Embryonic facial prominence (tissue), 1 donor: ENCODE measurements around the gene APOBR.
"Not testable (repeated sequence)": the region's sequence is repeated elsewhere in the genome, so short reads cannot be mapped to it uniquely, and the experiment has no call there.

Experiments
- DNase-seq: peaks from one replicate; pipeline ENCODE4 v3.0.0-alpha.2; 2016; ENCODE audit errors: extremely low spot score

APOBR gene

DNA sequence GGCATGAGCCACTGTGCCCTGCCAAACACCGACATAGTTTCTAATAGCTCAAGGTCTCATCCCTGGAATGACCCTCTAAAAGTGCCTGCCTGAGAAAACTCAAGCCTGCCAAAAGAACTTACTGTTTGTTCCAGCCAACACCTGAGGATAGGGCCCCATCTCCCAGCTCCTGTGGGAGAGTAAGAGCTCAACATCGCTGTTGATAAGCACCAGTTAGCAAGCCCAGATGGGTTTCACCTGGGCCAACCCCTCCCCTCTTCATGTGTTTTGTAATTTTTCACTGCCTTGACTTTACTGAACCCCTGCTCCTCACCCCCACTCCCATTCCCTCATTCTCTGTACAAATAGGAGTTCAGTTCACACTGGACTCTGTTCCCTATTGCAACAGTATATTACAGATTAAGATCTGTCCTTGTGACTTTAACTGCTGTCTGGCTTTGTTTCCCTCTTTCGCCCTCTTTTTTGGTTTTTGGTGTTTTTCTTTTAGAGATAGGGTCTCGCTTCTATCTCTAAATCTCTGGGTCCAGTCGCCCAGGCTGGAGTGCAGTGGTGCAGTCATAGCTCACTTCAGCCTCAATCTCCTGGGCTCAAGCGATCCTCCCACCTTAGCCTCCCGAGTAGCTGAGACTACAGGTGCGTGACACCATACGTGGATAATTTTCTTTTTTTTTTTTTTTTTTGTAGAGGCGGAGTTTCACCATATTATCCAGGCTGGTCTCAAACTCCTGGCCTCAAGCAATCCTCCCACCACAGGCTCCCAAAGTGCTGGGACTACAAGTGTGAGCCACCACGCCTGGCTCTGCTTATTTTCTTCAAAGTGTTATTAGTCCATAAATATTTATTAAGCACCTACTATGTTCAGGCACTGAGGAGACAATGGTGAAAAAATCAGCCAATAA, 32.0 kb downstream of the APOBR start:
- DNase-seq: no peak

- DNase-seq: not testable (repeated sequence)
These were observed 32.8 kb downstream of the APOBR start for GRCh38 chr16:28527100-28527785.

- no peak for DNase-seq
These were observed 33.5 kb downstream of the APOBR start for GRCh38 chr16:28527985-28528384.

DNA sequence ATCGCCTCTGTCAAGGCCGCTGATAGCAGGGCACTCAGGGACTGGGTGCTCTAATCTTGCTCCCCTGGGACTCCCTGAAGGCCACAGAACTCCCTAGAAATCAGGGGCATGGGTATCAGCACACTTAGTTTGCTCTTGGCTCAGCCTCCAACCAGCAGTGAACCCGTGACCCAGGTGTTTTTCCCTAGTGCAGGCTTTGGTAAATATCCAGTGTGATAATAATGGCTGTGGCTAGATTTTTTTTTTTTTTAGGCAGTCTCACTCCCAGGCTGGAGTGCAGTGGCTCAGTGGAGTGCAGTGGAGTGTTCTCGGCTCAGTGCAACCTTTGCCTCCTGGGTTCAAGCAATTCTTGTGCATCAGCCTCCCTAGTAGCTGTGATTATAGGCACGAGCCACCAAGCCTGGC, 34.0 kb downstream of the APOBR start:
- no peak for DNase-seq

- DNase-seq: no peak
These were observed 34.7 kb downstream of the APOBR start for GRCh38 chr16:28529124-28529523.

DNA sequence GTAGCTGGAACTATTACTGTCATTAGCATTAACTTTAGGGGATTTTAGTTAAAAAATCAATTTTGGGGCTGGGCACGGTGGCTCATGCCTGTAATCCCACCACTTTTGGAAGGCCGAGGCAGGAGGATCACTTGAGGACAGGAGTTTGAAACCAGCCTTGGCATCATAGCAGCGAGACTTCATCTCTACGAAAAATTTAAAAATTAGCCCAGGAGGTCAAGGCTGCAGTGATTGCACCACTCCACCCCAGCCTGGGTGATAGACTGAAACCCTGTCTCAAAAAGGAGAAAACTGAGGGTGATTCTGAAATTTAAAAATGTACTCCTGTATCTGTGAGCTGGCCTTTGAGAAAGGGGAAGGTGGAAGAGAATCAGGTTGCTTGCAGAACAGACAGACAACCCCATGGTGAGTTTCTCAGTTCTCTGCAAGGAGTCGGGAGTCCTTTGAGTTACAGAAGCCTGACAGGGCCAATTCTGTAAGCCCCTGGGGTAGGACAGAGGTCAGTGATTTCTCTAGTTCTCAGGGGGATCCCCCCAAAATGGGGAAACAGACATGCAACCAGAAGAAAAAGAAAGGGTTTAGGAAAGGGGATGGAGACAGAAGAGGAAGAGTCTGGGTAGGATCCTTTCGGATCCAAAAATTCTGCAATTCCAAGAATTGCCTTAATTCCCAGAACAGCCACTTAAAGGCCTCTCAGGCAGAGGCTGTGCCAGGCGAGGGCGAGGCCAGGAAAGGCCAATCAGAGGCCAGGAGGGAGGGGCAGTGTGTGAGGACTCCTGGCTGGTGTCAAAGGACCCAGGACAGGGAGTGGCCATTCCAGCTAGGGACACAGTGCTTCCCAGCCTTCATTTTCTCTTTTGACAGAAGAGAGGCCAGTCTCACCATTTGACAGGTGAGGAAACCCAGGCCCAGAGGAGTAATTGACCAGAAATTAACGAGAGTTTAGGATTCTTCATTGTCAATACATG, 37.6 kb downstream of the APOBR start:
- DNase-seq: no peak

DNA sequence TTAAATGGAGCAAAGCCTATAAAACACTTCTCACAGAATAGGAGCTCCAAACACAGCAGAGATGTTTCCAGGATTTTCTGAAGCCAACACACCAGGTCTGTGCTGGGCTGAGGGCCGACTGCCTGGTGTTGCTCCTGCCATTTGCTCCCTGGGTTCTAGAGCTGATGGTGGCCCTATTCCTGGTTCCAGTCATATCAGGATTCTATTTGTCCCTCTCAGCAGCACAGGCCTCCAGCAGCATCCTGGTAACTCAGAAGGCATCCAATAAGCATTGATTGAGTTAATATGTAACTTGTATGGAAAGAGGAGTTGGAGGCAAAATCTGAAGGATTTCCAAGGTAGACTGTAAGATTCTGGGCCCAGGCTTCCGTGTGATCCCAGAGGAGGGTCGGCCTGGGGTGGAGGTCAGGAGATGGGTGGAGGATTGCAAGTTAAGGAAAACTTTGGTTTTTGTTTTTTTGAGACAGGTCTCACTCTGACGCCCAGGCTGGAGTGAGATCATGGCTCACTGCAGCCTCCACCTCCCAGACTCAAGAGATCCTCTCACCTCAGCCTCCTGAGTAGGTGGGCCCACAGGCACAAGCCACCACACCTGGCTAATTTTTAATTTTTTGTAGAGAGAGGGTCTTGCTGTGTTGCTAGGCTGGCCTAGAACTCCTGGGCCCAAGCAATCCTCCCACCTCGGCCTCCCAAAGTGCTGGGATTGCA, 38.7 kb downstream of the APOBR start:
- DNase-seq: no peak

DNA sequence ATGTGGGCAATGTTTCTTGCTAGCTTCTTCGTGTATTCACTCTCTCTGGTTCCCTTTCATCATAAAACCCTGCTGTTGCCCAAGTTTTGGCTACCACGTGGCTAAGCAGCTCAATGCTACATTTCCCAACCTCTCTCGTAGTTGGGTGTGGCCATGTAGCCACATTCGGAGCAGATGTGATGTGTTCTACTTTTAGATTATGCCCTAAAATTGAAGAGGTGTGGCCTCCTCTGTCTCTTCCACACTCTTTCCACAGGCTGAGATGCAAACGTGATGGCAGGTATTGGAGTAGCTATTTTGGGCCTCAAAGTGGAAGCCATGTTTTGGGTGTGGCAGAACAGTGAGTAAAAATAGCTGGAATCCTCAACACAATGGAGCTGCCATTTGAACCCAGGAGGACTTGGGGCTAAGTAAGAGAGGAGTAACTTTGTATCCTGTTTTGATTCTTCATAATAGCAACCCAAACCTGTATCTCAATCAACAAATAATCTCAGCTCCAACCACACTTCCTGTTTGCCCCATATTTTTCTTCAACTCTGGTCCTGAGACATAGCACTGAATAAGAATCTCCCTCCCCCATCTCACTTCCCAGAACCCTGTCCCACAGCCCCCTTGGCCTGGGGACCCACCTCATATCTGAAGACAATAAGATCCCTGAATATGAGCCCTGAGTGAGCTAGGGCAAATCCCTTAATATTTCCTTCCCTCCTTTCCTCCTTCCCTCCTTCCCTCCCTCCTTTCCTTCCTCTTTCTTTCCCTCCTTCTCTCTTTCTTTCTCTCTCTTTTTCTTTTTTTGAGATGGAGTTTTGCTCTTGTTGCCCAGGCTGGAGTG, 40.3 kb downstream of the APOBR start:
- no peak for DNase-seq

DNA sequence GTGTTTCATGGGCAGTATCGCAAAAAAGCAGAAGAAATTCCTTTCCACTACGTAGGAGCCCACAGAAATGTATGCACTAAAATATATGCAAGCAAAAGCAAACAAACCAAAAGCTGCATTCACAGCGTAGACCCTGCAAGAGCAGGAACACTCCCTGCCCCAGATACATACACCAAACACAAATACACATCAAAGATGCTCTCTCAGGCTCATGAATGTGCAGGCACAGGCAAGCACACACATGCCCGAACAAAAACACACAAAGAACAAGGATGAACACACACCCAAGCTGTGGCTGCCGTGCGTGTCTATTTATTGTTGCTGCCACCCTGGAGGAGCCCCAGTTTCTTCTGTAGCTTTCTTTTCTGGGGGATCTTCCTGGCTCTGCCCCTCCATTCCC, 42.6 kb downstream of the APOBR start:
- DNase-seq: no peak

DNA sequence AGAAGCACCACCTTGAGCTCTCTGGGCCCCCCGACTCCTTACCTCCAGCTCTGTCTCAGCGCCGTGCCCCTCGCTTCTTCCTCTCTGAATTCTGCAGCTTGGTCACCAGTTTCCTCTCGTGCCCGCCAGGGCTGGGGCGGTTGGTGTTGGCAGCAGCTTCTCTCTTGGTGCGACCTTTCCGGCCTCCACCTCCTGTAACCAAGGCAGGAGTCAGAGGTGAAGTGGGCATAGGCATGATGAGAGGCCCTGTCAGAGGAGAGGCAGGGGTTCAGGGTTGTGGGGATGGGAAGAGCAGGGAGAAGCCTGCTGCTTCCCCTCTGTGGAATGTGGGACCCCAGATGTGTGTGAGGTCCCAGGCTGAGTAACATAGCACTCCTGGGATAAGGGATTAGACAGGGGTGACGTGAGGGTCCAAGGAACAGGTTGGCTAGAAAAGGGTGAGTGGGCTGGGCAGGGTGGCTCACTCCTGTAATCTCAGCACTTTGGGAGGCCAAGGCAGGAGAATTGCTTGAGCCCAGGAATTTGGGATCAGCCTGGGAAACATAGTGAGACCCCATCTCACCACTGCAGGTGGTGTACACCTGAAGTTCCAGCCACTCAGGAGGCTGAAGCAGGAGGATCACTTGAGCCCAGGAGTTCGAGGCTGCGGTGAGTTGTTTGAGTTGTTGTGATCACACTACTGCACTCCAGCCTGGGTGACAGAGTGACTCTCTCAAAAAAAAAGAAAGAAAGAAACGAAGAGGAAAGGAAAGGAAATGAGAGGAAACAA, 43.7 kb downstream of the APOBR start:
- DNase-seq: no peak

- peak; percentile 47 for DNase-seq
These were observed 44.5 kb downstream of the APOBR start, which contains the start of gene NUPR1 for GRCh38 chr16:28538733-28539596. TSS of gene NUPR1 (minus strand) at chr16:28538974. CDS start at chr16:28538907, 67 bp downstream.

- DNase-seq: no peak
These were observed 45.9 kb downstream of the APOBR start for GRCh38 chr16:28540346-28540745.

DNA sequence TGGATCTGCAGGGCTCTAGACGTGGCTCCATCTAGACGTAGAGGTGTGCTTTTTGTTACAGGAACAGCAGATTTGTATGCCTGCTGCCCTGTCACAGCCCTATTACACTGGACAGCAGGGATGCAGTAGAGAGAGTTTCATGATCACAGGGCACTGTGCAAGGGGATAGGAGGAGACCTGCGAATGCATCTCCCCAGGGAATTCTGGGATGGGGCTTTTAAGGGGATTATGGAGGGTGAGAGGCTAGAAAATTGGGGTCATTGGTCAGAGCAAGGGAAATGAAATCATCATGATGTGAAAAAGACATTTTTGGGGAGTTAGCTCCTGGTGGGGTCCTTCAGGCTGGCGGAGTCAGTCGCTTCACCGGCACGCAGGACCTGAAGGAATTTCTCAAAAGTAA, 48.2 kb downstream of the APOBR start:
- no peak for DNase-seq

DNA sequence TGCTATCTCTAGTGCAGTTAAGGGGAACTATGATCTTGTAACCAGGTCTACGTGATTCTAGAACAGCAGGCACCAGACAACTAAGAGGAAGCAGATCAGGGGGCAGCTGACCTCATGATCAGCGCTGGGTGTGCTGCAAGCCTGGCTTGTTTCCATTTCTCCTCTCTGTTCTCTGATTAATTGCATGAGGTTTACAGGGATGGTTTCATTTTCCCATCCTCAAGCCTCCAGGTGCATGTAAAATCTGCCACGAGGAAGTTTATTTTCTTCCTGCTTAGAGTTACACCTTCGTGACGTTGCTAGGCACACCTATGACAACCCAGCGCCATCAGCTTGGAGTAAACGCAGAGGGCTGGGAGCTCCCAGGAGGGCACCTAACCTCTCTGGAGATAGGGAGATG, 48.6 kb downstream of the APOBR start:
- no peak for DNase-seq

- DNase-seq: no peak
These were observed 50.6 kb downstream of the APOBR start for GRCh38 chr16:28544998-28545397.

DNA sequence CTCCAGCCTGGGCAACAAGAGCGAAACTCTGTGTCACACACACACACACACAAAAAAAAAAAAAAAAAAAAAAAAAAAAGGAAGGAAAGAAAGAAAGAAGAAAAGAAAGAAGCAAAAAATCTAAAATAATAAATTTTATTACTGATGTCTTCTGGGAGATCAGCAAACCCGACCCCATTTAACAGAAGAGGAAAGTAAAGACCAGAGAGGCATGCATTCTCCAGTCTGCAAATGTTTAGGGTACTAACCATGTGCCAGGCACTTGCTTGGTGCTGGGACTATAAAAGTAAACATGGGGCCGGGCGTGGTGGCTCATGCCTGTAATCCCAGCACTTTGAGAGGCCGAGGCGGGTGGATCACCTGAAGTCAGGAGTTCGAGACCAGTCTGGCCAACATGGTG, 51.5 kb downstream of the APOBR start:
- not testable (repeated sequence) for DNase-seq

- DNase-seq: no peak
These were observed 52.2 kb downstream of the APOBR start for GRCh38 chr16:28546626-28547025.

GRCh38 chr16:28548306-28548802, 53.9 kb downstream of the APOBR start:
- no peak for DNase-seq
